Measurements from ENCODE around the gene CYP26C1.

CYP26C1 gene

GRCh38 chr10:93026072-93026471 is 34.5 kb upstream of the CYP26C1 start:
- Histone ChIP-seq H3K4me3 (replicated peaks; ENCODE audit: insufficient read depth, low read length) (no peak overlapping the region), H3K27ac (replicated peaks) (no peak overlapping the region), H3K27me3 (ENCODE audit: insufficient read depth, poor library complexity, severe bottlenecking) (no peaks in the 10 kb centered on the region)
- no peak for DNase-seq (ENCODE audit: low read depth in 1 of 2, low spot score in 1 of 2)
- TF ChIP-seq GABPA (IDR thresholded peaks at IDR 0.05; ENCODE audit: low read depth) = no peak
- no peak for TF ChIP-seq REST (IDR thresholded peaks at IDR 0.05; ENCODE audit: insufficient replicate concordance, low read depth)
- no peak for TF ChIP-seq POLR2AphosphoS5 (IDR thresholded peaks at IDR 0.05; ENCODE audit: low read depth)
- no peak for TF ChIP-seq CTCF (IDR thresholded peaks at IDR 0.05; ENCODE audit: insufficient read depth, low read length)
- no peak for TF ChIP-seq SPI1 (IDR thresholded peaks at IDR 0.05; ENCODE audit: borderline replicate concordance, low read depth)

- H3K4me3 ChIP-seq (replicated peaks; ENCODE audit: insufficient read depth, low read length) = no peak overlapping the region
- no peak overlapping the region for H3K27ac ChIP-seq (replicated peaks)
- TF ChIP-seq SPI1 (IDR thresholded peaks at IDR 0.05; ENCODE audit: borderline replicate concordance, low read depth) (no peak), CTCF (IDR thresholded peaks at IDR 0.05; ENCODE audit: insufficient read depth, low read length) (no peak)
- H3K27me3 ChIP-seq (ENCODE audit: insufficient read depth, poor library complexity, severe bottlenecking) = no peaks in the 10 kb centered on the region
- DNase-seq (ENCODE audit: low read depth in 1 of 2, low spot score in 1 of 2) = no peak
Measured at GRCh38 chr10:93027508-93027907, 33.1 kb upstream of the CYP26C1 start.

- no peaks in the 10 kb centered on the region for H3K27me3 ChIP-seq (ENCODE audit: insufficient read depth, poor library complexity, severe bottlenecking)
- no peak for DNase-seq (ENCODE audit: low read depth in 1 of 2, low spot score in 1 of 2)
- H3K27ac ChIP-seq (replicated peaks) = no peak overlapping the region
- no peak overlapping the region for H3K4me3 ChIP-seq (replicated peaks; ENCODE audit: insufficient read depth, low read length)
- TF ChIP-seq SPI1 (IDR thresholded peaks at IDR 0.05; ENCODE audit: borderline replicate concordance, low read depth) (no peak), REST (IDR thresholded peaks at IDR 0.05; ENCODE audit: insufficient replicate concordance, low read depth) (no peak), CTCF (IDR thresholded peaks at IDR 0.05; ENCODE audit: insufficient read depth, low read length) (no peak), GABPA (IDR thresholded peaks at IDR 0.05; ENCODE audit: low read depth) (no peak), POLR2AphosphoS5 (IDR thresholded peaks at IDR 0.05; ENCODE audit: low read depth) (no peak)
Measured at GRCh38 chr10:93028883-93029282, 31.7 kb upstream of the CYP26C1 start.

- no peak for TF ChIP-seq POLR2AphosphoS5 (IDR thresholded peaks at IDR 0.05; ENCODE audit: low read depth)
- no peak for TF ChIP-seq REST (IDR thresholded peaks at IDR 0.05; ENCODE audit: insufficient replicate concordance, low read depth)
- no peak for TF ChIP-seq GABPA (IDR thresholded peaks at IDR 0.05; ENCODE audit: low read depth)
- no peak for TF ChIP-seq SPI1 (IDR thresholded peaks at IDR 0.05; ENCODE audit: borderline replicate concordance, low read depth)
- TF ChIP-seq CTCF (IDR thresholded peaks at IDR 0.05; ENCODE audit: insufficient read depth, low read length) = no peak
- no peaks in the 10 kb centered on the region for H3K27me3 ChIP-seq (ENCODE audit: insufficient read depth, poor library complexity, severe bottlenecking)
- no peak overlapping the region for H3K27ac ChIP-seq (replicated peaks)
- no peak for DNase-seq (ENCODE audit: low read depth in 1 of 2, low spot score in 1 of 2)
- H3K4me3 ChIP-seq (replicated peaks; ENCODE audit: insufficient read depth, low read length) = no peak overlapping the region
Measured at GRCh38 chr10:93030409-93030808, 30.2 kb upstream of the CYP26C1 start.
